Liver (tissue), 9 donors: ENCODE measurements around the gene SPC24. TPM values are rescaled to one million over a fixed set of nuclear protein-coding genes. Genes with fewer than 3 reads are reported as not detected.

Experiments used
- DNase-seq: peaks from one replicate; pipeline ENCODE4 v3.0.0-alpha.2; 2017; ENCODE audit warnings: low spot score
- H3K27ac ChIP-seq, 2 donors: one replicate each; pipeline ENCODE4 v1.7.0; 2013; ENCODE audit warnings: inconsistent platforms in 2 of 2, low read length in 2 of 2, control low read depth in 1 of 2, low read depth in 1 of 2, mild to moderate bottlenecking in 1 of 2
- H3K27me3 ChIP-seq, 4 donors: one replicate each; pipeline versions ENCODE4 v1.6.1 to v1.7.0; 2013; ENCODE audit warnings: low read length in 3 of 4, inconsistent platforms in 1 of 4, mild to moderate bottlenecking in 1 of 4, moderate library complexity in 1 of 4; ENCODE audit not compliant: control insufficient read depth in 4 of 4, insufficient read depth in 4 of 4
- H3K36me3 ChIP-seq, 4 donors: one replicate each; pipeline versions ENCODE4 v1.6.1 to v1.7.0; 2013; ENCODE audit warnings: low read length in 3 of 4, mild to moderate bottlenecking in 3 of 4, low read depth in 1 of 4, moderate library complexity in 1 of 4; ENCODE audit not compliant: control insufficient read depth in 4 of 4, insufficient read depth in 3 of 4
- H3K4me1 ChIP-seq, 4 donors: one replicate each; pipeline versions ENCODE4 v1.6.1 to v1.7.0; 2013; ENCODE audit warnings: low read length in 3 of 4, mild to moderate bottlenecking in 3 of 4, moderate library complexity in 1 of 4; ENCODE audit not compliant: control insufficient read depth in 4 of 4, insufficient read depth in 4 of 4
- H3K4me3 ChIP-seq, 3 donors: one replicate each; pipeline versions ENCODE4 v1.6.1 to v1.7.0; 2013; ENCODE audit warnings: low read length in 3 of 3, control low read depth in 1 of 3, low read depth in 1 of 3, mild to moderate bottlenecking in 1 of 3
- H3K9ac ChIP-seq, 2 donors: one replicate each; pipeline ENCODE4 v1.7.0; 2013; ENCODE audit warnings: low read length in 2 of 2, mild to moderate bottlenecking in 2 of 2, moderate library complexity in 2 of 2, control low read depth in 1 of 2, low read depth in 1 of 2
- H3K9me3 ChIP-seq, 4 donors: one replicate each; pipeline versions ENCODE4 v1.6.1 to v1.7.0; 2013; ENCODE audit warnings: low read length in 3 of 4; ENCODE audit not compliant: control insufficient read depth in 4 of 4
- ATF3 ChIP-seq: IDR thresholded peaks from 2 replicates; pipeline ENCODE4 v1.6.1; 2016; ENCODE audit warnings: antibody characterized with exemption
- CTCF ChIP-seq: fragments of 150-350 bp; IDR thresholded peaks from 2 replicates; pipeline ENCODE4 v1.5.1; 2017; ENCODE audit warnings: improper control_type of control experiment, low read depth, low read length; ENCODE audit not compliant: missing input control
- EGR1 ChIP-seq, 2 donors: IDR thresholded peaks; 2 replicates each; pipeline ENCODE4 v1.6.1; 2016 to 2018; ENCODE audit warnings: antibody characterized with exemption in 2 of 2, low read depth in 2 of 2
- FOXA1 ChIP-seq: IDR thresholded peaks from 2 replicates; pipeline ENCODE4 v1.6.1; 2016; ENCODE audit warnings: antibody characterized with exemption
- FOXA2 ChIP-seq: IDR thresholded peaks from 2 replicates; pipeline ENCODE4 v1.6.1; 2016; ENCODE audit warnings: antibody characterized with exemption
- GABPA ChIP-seq, 2 donors: IDR thresholded peaks in 1 of 2; conservative IDR thresholded peaks in 1 of 2; 2 replicates each; pipeline ENCODE4 v1.6.1; 2016; ENCODE audit warnings: antibody characterized with exemption in 2 of 2, mild to moderate bottlenecking in 1 of 2, moderate library complexity in 1 of 2
- HNF4A ChIP-seq, 2 donors: conservative IDR thresholded peaks; 2 replicates each; pipeline ENCODE4 v1.6.1; 2016; ENCODE audit warnings: antibody characterized with exemption in 2 of 2, mild to moderate bottlenecking in 2 of 2
- HNF4G ChIP-seq: IDR thresholded peaks from 2 replicates; pipeline ENCODE4 v1.6.1; 2016; ENCODE audit warnings: antibody characterized with exemption
- JUND ChIP-seq, 2 donors: IDR thresholded peaks; 2 replicates each; pipeline ENCODE4 v1.6.1; 2016; ENCODE audit warnings: antibody characterized with exemption in 2 of 2
- MAX ChIP-seq: IDR thresholded peaks from 2 replicates; pipeline ENCODE4 v1.6.1; 2016; ENCODE audit warnings: antibody characterized with exemption
- NR2F2 ChIP-seq: IDR thresholded peaks from 2 replicates; pipeline ENCODE4 v1.6.1; 2016; ENCODE audit warnings: antibody characterized with exemption
- REST ChIP-seq: IDR thresholded peaks from 2 replicates; pipeline ENCODE4 v1.6.1; 2016; ENCODE audit warnings: antibody characterized with exemption, mild to moderate bottlenecking
- RXRA ChIP-seq, 2 donors: IDR thresholded peaks; 2 replicates each; pipeline ENCODE4 v1.6.1; 2017 to 2018; ENCODE audit warnings: antibody characterized with exemption in 2 of 2, mild to moderate bottlenecking in 1 of 2
- SP1 ChIP-seq: IDR thresholded peaks from 2 replicates; pipeline ENCODE4 v1.6.1; 2018; ENCODE audit warnings: antibody characterized with exemption, mild to moderate bottlenecking
- TAF1 ChIP-seq: conservative IDR thresholded peaks from 2 replicates; pipeline ENCODE4 v1.6.1; 2016; ENCODE audit warnings: antibody characterized with exemption, mild to moderate bottlenecking
- YY1 ChIP-seq: IDR thresholded peaks from 2 replicates; pipeline ENCODE4 v1.6.1; 2016; ENCODE audit warnings: antibody characterized with exemption, mild to moderate bottlenecking
- ZBTB33 ChIP-seq: IDR thresholded peaks from 2 replicates; pipeline ENCODE4 v1.6.1; 2016; ENCODE audit warnings: antibody characterized with exemption
- WGBS: extraction: QIAGEN DNeasy Blood & Tissue Kit; methylation state at CpG from one replicate; pipeline ENCODE4 v1.1.7; 2013; 5-methylcytosine and 5-hydroxymethylcytosine counted together
- polyA plus RNA-seq, 2 donors: library from polyadenylated mRNA; stranded (reverse) in 1 of 2; unstranded in 1 of 2; fragments of 200-250 nt in 1 of 2; fragments of >200 nt in 1 of 2; fragmentation: Nextera tagmentation in 1 of 2; extraction: Ambion mirVana in 1 of 2; gene quantifications; one replicate each; pipeline versions ENCODE4 v1.2.1 to v1.2.3, GENCODE V29; 2013 to 2015
- total RNA-seq, 2 donors: library from RNA; depleted of rRNA; stranded (reverse); fragments of >200 nt; gene quantifications; one replicate each; pipeline ENCODE4 v1.2.3, GENCODE V29; 2014
- donor health status: healthy.
- donor health status: healthy.
- donor health status: healthy.
- donor health status: healthy.
- donor health status: healthy.

Gene SPC24
- total and polyA plus RNA-seq, 4 donors, result 0.42 to 72.5 (median 1.3) TPM

- Histone ChIP-seq H3K9me3 (no peaks in the 10 kb centered on the region), H3K4me3 (no peak overlapping the region), H3K4me1 (peaks cover 0 to 56% (median 32%) of the 10 kb centered on the region in 4 donors), H3K9ac (no peak overlapping the region), H3K36me3 (no peaks in the 10 kb centered on the region), H3K27ac (peak overlapping the region; percentile 55 to 63), H3K27me3 (no peaks in the 10 kb centered on the region)
- DNase-seq, result no peak
- 65% methylated on average over 20 of the region's 20 CpGs for WGBS
- no peak for TF ChIP-seq HNF4G
- TF ChIP-seq ZBTB33, result no peak
Observed at GRCh38 chr19:11202488-11203193, 47.1 kb upstream of the SPC24 start.

GRCh38 chr19:11201791-11202190 is 46.2 kb upstream of the SPC24 start:
- no peak for DNase-seq
- Histone ChIP-seq H3K27ac (peak overlapping the region in 1 of 2 donors; percentile 55), H3K4me3 (no peak overlapping the region), H3K27me3 (no peaks in the 10 kb centered on the region), H3K9ac (no peak overlapping the region), H3K36me3 (no peaks in the 10 kb centered on the region), H3K9me3 (no peaks in the 10 kb centered on the region), H3K4me1 (peaks cover 0 to 56% (median 34%) of the 10 kb centered on the region in 4 donors)
- TF ChIP-seq GABPA (IDR thresholded peaks at IDR 0.05 in 1 of 2, conservative IDR thresholded peaks at IDR 0.05 in 1 of 2) (no peak), HNF4A (conservative IDR thresholded peaks at IDR 0.05) (peak; percentile 13 to 30), ATF3 (no peak), NR2F2 (no peak)
- 89% methylated on average over 24 of the region's 24 CpGs for WGBS

- Histone ChIP-seq H3K27ac (no peak overlapping the region), H3K9ac (no peak overlapping the region), H3K4me1 (peaks cover 0 to 62% (median 40%) of the 10 kb centered on the region in 4 donors), H3K36me3 (no peaks in the 10 kb centered on the region), H3K27me3 (no peaks in the 10 kb centered on the region), H3K4me3 (no peak overlapping the region), H3K9me3 (no peaks in the 10 kb centered on the region)
- DNase-seq, result no peak
- 94% methylated on average over 9 of the region's 9 CpGs for WGBS
- TF ChIP-seq EGR1 (IDR thresholded peaks at IDR 0.05; ENCODE audit: low read depth in 2 of 2), result no peak
- no peak for TF ChIP-seq FOXA2
- TF ChIP-seq YY1, result no peak
- TF ChIP-seq SP1, result no peak
- TF ChIP-seq JUND (IDR thresholded peaks at IDR 0.05), result no peak
- TF ChIP-seq HNF4A (conservative IDR thresholded peaks at IDR 0.05), result no peak
- no peak for TF ChIP-seq RXRA (IDR thresholded peaks at IDR 0.05)
- no peak for TF ChIP-seq MAX
- no peak for TF ChIP-seq FOXA1
- no peak for TF ChIP-seq ZBTB33
- TF ChIP-seq REST, result no peak
- TF ChIP-seq TAF1, result no peak
- TF ChIP-seq ATF3, result no peak
- TF ChIP-seq CTCF, result no peak
- TF ChIP-seq NR2F2, result no peak
Observed at GRCh38 chr19:11200931-11201330, 45.3 kb upstream of the SPC24 start.
